ENCODE measurements around the gene GNB1L. TPM values are rescaled to one million over a fixed set of nuclear protein-coding genes. Genes with fewer than 3 reads are reported as not detected.

Gene GNB1L
- total and polyA plus RNA-seq, 9 of the 15 experiments (the other 6 are each of a cell fraction or from before 2014, with no cell fraction given) = 0.56 to 50.5 (median 10.2) TPM

- Histone ChIP-seq H3K9ac (ENCODE audit: insufficient read depth in 1 of 2, low read depth in 2 of 2, low read length in 2 of 2) (no peak overlapping the region), H2AFZ (ENCODE audit: low read depth, low read length) (no peak overlapping the region), H3K36me3 (ENCODE audit: control insufficient read depth, insufficient read depth, low read length) (no peaks in the 10 kb centered on the region), H3K9me3 (replicated peaks; ENCODE audit: control insufficient read depth, insufficient read depth, low read depth, low read length) (peaks cover 2% of the 10 kb centered on the region), H3K4me3 (no peak overlapping the region), H4K20me1 (replicated peaks; ENCODE audit: control insufficient read depth, insufficient read depth, low read length) (no peaks in the 10 kb centered on the region), H3K4me2 (ENCODE audit: insufficient read depth, low read length) (no peak overlapping the region), H3K27me3 (ENCODE audit: control insufficient read depth in 2 of 2, insufficient read depth in 2 of 2, low read length in 2 of 2) (no peaks in the 10 kb centered on the region), H3K79me2 (ENCODE audit: control insufficient read depth, insufficient read depth, low read length) (no peaks in the 10 kb centered on the region), H3K9me1 (ENCODE audit: control insufficient read depth, insufficient read depth, low read length) (no peaks in the 10 kb centered on the region), H3K4me1 (replicated peaks in 1 of 2; ENCODE audit: control insufficient read depth in 2 of 2, insufficient read depth in 2 of 2, low read length in 2 of 2) (peaks cover 0 to 26% of the 10 kb centered on the region in 2 experiments; a peak in 1 of 5 replicates), H3K27ac (ENCODE audit: extremely low read depth, low read depth, low read length) (no peak overlapping the region)
- BruUV-seq (replicated peaks) = no TSS peak
- no peak for FAIRE-seq
- intact Hi-C loops (cut with micrococcal nuclease) (no loop called here), in situ Hi-C loops (cut with MboI) (no loop called here)
- 1% methylated on average over 2 of the region's 2 CpGs for WGBS (ENCODE audit: insufficient coverage, low coverage, missing lambda C conversion rate)
- DNase-seq (ENCODE audit: extremely low read depth in 1 of 4, low spot score in 3 of 4) = no peak
- ChIA-PET CTCF (ENCODE audit: low intra/inter-chr PET ratio) (no interaction called here), POLR2A (interaction anchor here (0.6 to 16.8 kb wide), 8 partner anchors 9 to 526 kb away, joined by 3 to 205 read pairs (median 3); partner anchors contain the start of genes DGCR6L and TXNRD2)
- no peak for ATAC-seq
- TF ChIP-seq USF2 (CRISPR knock-in tag; IDR thresholded peaks at IDR 0.05) (peak; percentile 15; the same call in 1 of the 2 replicates), RBM22 (IDR thresholded peaks at IDR 0.05; ENCODE audit: low read depth, low read length, poor library complexity, severe bottlenecking) (no peak), ZNF212 (CRISPR knock-in tag; IDR thresholded peaks at IDR 0.05) (no peak), CBFB (CRISPR knock-in tag; IDR thresholded peaks at IDR 0.05) (no peak), WHSC1 (IDR thresholded peaks at IDR 0.05; ENCODE audit: low read length) (no peak), REST (IDR thresholded peaks at IDR 0.05; ENCODE audit: borderline replicate concordance) (no peak), REST (CRISPR knock-in tag; IDR thresholded peaks at IDR 0.05; ENCODE audit: low read depth) (no peak), NCOA4 (IDR thresholded peaks at IDR 0.05; ENCODE audit: partially characterized antibody) (no peak), SMARCE1 (IDR thresholded peaks at IDR 0.05) (no peak), FOXP1 (CRISPR knock-in tag; IDR thresholded peaks at IDR 0.05) (0 out of 2 replicates have a peak, but pooled peaks have one; percentile 30), ZNF280B (CRISPR knock-in tag; IDR thresholded peaks at IDR 0.05) (no peak), ESRRA (IDR thresholded peaks at IDR 0.05; ENCODE audit: borderline replicate concordance, low read depth) (no peak)
These were observed 60.9 kb downstream of the GNB1L start for GRCh38 chr22:19793661-19794310.
